GM23338 (cell line): ENCODE measurements around the gene ZNF444. TPM values are rescaled to one million over a fixed set of nuclear protein-coding genes. Genes with fewer than 3 reads are reported as not detected.

Source experiments
- ATAC-seq: fragments of 200-7000 bp; cut with Tn5 transposase; 3 replicates; pipeline ENCODE4 v1.9.1; 2020
- DNase-seq: peaks from one replicate; pipeline ENCODE4 v3.0.0-alpha.2; 2015; ENCODE audit warnings: low spot score
- H2AFZ ChIP-seq: fragments of 200-600 bp; sonication (generic); 2 replicates; pipeline ENCODE4 v1.8.0; 2016; ENCODE audit warnings: antibody characterized with exemption, mild to moderate bottlenecking, moderate library complexity
- H3F3A ChIP-seq: fragments of 200-600 bp; sonication (generic); replicated peaks from 2 replicates; pipeline ENCODE4 v1.8.0; 2017; ENCODE audit warnings: antibody characterized with exemption, mixed run types, low read depth
- H3K27ac ChIP-seq: fragments of 200-600 bp; sonication (generic); 2 replicates; pipeline ENCODE4 v1.6.1; 2016; ENCODE audit warnings: low read depth
- H3K27me3 ChIP-seq: fragments of 200-600 bp; sonication (generic); 2 replicates; pipeline ENCODE4 v1.8.0; 2016; ENCODE audit warnings: mild to moderate bottlenecking, mixed run types, moderate library complexity; ENCODE audit not compliant: insufficient read depth
- H3K36me3 ChIP-seq: fragments of 200-600 bp; sonication (generic); 2 replicates; pipeline ENCODE4 v1.8.0; 2016; ENCODE audit warnings: mild to moderate bottlenecking; ENCODE audit not compliant: insufficient read depth
- H3K4me1 ChIP-seq: fragments of 200-600 bp; sonication (generic); 2 replicates; pipeline ENCODE4 v1.8.0; 2016; ENCODE audit warnings: mild to moderate bottlenecking, moderate library complexity; ENCODE audit not compliant: insufficient read depth
- H3K4me2 ChIP-seq: fragments of 200-600 bp; sonication (generic); 2 replicates; pipeline ENCODE4 v1.7.1; 2017; ENCODE audit warnings: mixed run types
- H3K4me3 ChIP-seq: fragments of 200-600 bp; sonication (generic); 2 replicates; pipeline ENCODE4 v1.6.1; 2016; ENCODE audit warnings: mixed run types
- H3K79me2 ChIP-seq: fragments of 200-600 bp; sonication (generic); replicated peaks from 2 replicates; pipeline ENCODE4 v1.8.0; 2017; ENCODE audit warnings: mild to moderate bottlenecking; ENCODE audit not compliant: insufficient read depth
- H3K9me2 ChIP-seq: fragments of 200-600 bp; sonication (generic); 2 replicates; pipeline ENCODE4 v1.8.0; 2017; ENCODE audit not compliant: insufficient read depth
- H4K20me1 ChIP-seq: fragments of 200-600 bp; sonication (generic); replicated peaks from 2 replicates; pipeline ENCODE4 v1.8.0; 2017; ENCODE audit warnings: mild to moderate bottlenecking; ENCODE audit not compliant: insufficient read depth
- H3K27ac Mint-ChIP-seq: 2 replicates; pipeline ENCODE4 v1.8.0; 2020; ENCODE audit warnings: inconsistent platforms, mild to moderate bottlenecking, moderate library complexity, mixed read lengths
- H3K27me3 Mint-ChIP-seq: 3 replicates; pipeline ENCODE4 v1.8.0; 2022; ENCODE audit warnings: low read depth, mild to moderate bottlenecking, moderate library complexity, mixed read lengths, inconsistent platforms; ENCODE audit not compliant: insufficient read depth, poor library complexity
- H3K36me3 Mint-ChIP-seq: 3 replicates; pipeline ENCODE4 v1.8.0; 2021; ENCODE audit warnings: low read depth, mild to moderate bottlenecking, inconsistent platforms, moderate library complexity, mixed read lengths
- H3K4me1 Mint-ChIP-seq: 3 replicates; pipeline ENCODE4 v1.8.0; 2020; ENCODE audit warnings: mild to moderate bottlenecking, inconsistent platforms, mixed read lengths
- H3K4me3 Mint-ChIP-seq: 3 replicates; pipeline ENCODE4 v1.8.0; 2021; ENCODE audit warnings: moderate library complexity, mild to moderate bottlenecking, inconsistent platforms, mixed read lengths
- H3K9me3 Mint-ChIP-seq: 3 replicates; pipeline ENCODE4 v1.8.0; 2020; ENCODE audit warnings: moderate library complexity, mild to moderate bottlenecking, inconsistent platforms, mixed read lengths
- CREB1 ChIP-seq: fragments of 250-450 bp; sonication (Bioruptor Pico); IDR thresholded peaks from 2 replicates; pipeline ENCODE4 v1.5.0; 2020; ENCODE audit warnings: low read depth, mild to moderate bottlenecking, moderate library complexity
- EZH2 ChIP-seq: fragments of 200-600 bp; sonication (generic); IDR thresholded peaks from one replicate; pipeline ENCODE4 v1.8.0; 2017; ENCODE audit warnings: antibody characterized with exemption, mild to moderate bottlenecking, low read depth; ENCODE audit not compliant: unreplicated experiment
- EZH2phosphoT487 ChIP-seq: fragments of 200-600 bp; sonication (generic); IDR thresholded peaks from one replicate; pipeline ENCODE4 v1.8.1; 2018; ENCODE audit warnings: antibody characterized with exemption; ENCODE audit not compliant: unreplicated experiment
- JUNB ChIP-seq: IDR thresholded peaks from one replicate; pipeline ENCODE4 v1.6.1; 2016; ENCODE audit warnings: antibody characterized with exemption; ENCODE audit not compliant: unreplicated experiment
- NANOG ChIP-seq: IDR thresholded peaks from 2 replicates; pipeline ENCODE4 v1.6.1; 2016; ENCODE audit warnings: antibody characterized with exemption, borderline replicate concordance
- POLR2AphosphoS5 ChIP-seq: IDR thresholded peaks from 2 replicates; pipeline ENCODE4 v1.6.1; 2016; ENCODE audit warnings: antibody characterized with exemption, low read depth
- STAT1 ChIP-seq: IDR thresholded peaks from one replicate; pipeline ENCODE4 v1.6.1; 2016; ENCODE audit warnings: antibody characterized with exemption; ENCODE audit not compliant: unreplicated experiment
- ZNF114 ChIP-seq: fragments of 250-450 bp; sonication (Bioruptor Pico); IDR thresholded peaks from 2 replicates; pipeline ENCODE4 v1.5.0; 2020; ENCODE audit warnings: mild to moderate bottlenecking, moderate library complexity
- ZNF331 ChIP-seq: fragments of 250-450 bp; sonication (Bioruptor Pico); IDR thresholded peaks from 2 replicates; pipeline ENCODE4 v1.5.0; 2020; ENCODE audit warnings: low read depth, mild to moderate bottlenecking, moderate library complexity
- polyA plus RNA-seq: library from polyadenylated mRNA; unstranded; fragments of >200 nt; fragmentation: Nextera tagmentation; extraction: Ambion mirVana; gene quantifications from 2 replicates; pipeline ENCODE4 v1.2.1, GENCODE V29; 2016
- total RNA-seq: library from RNA; depleted of rRNA; stranded (reverse); fragments of >200 nt; shearing (Covaris generic); gene quantifications from 2 replicates; pipeline ENCODE4 v1.2.3, GENCODE V29; 2014
- TF ChIP-seq, protein P1 (sequence below): IDR thresholded peaks from 2 replicates; pipeline ENCODE4 v1.6.1; 2016; ENCODE audit warnings: antibody characterized with exemption
- TF ChIP-seq, protein P2 (sequence below), 2 experiments: fragments of 200-600 bp in 1 of 2; sonication (generic) in 1 of 2; conservative IDR thresholded peaks; 2 replicates each; pipeline versions ENCODE4 v1.5.1 to v1.6.1; 2016 to 2017; ENCODE audit warnings: antibody characterized with exemption in 2 of 2, low read depth in 2 of 2, mild to moderate bottlenecking in 2 of 2, moderate library complexity in 1 of 2
- TF ChIP-seq, protein P3 (sequence below): IDR thresholded peaks from one replicate; pipeline ENCODE4 v1.6.1; 2018; ENCODE audit warnings: antibody characterized with exemption; ENCODE audit not compliant: unreplicated experiment
- TF ChIP-seq, protein P4 (sequence below): fragments of 250-450 bp; sonication (Bioruptor Pico); IDR thresholded peaks from 2 replicates; pipeline ENCODE4 v1.5.0; 2020; ENCODE audit warnings: mild to moderate bottlenecking, moderate library complexity

Gene ZNF444
- total and polyA plus RNA-seq, 2 experiments from 2014 or later, result 25.1 to 58.5 TPM

DNA sequence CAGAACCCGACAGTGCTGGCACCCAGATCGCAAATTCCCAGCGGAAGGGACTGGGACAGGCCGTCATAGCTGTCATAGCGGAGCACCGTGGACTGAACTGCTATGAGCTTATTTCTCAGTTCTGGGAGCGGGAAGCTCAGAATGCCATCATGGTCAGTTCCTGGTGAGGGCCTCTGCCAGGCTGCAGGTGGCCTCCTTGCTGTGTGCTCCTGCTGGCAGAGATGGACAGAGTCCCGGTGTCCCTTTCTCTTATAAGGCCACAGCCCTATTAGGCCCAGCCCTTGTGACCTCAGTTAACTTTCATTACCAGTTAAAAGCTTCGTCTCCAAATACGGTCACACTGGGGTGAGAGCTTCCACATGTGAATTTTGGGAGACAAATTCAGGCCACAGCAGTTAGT lies 4.6 kb downstream of the ZNF444 start:
- Histone ChIP-seq H3K36me3 (no peaks in the 10 kb centered on the region; the same call in 1 of the 2 replicates), H3K4me3 (no peak overlapping the region), H3K79me2 (peaks cover 51% of the 10 kb centered on the region), H2AFZ (no peak overlapping the region), H3K27me3 (no peaks in the 10 kb centered on the region), H4K20me1 (peaks cover 7% of the 10 kb centered on the region; the same call in 1 of the 2 replicates), H3K9me2 (no peaks in the 10 kb centered on the region), H3K4me1 (peaks cover 7% of the 10 kb centered on the region), H3K4me2 (no peak overlapping the region), H3F3A (0 out of 2 replicates have a peak, but pooled peaks cover 3% of the 10 kb centered on the region), H3K27ac (no peak overlapping the region)
- Mint-ChIP-seq H3K36me3 (peaks cover 33% of the 10 kb centered on the region), H3K4me1 (peaks cover 17% of the 10 kb centered on the region), H3K9me3 (peaks cover 5% of the 10 kb centered on the region; the same call in 2 of the 3 replicates), H3K4me3 (no peak overlapping the region), H3K27ac (no peak overlapping the region), H3K27me3 (peaks cover 9% of the 10 kb centered on the region)
- ATAC-seq (no peak), DNase-seq (no peak)
- TF ChIP-seq STAT1 (no peak), ZNF331 (CRISPR knock-in tag) (no peak), ZNF114 (no peak), CREB1 (CRISPR knock-in tag) (no peak), EZH2phosphoT487 (no peak), POLR2AphosphoS5 (no peak), JUNB (no peak), EZH2 (no peak), NANOG (no peak)
- TF ChIP-seq, protein P1, sequence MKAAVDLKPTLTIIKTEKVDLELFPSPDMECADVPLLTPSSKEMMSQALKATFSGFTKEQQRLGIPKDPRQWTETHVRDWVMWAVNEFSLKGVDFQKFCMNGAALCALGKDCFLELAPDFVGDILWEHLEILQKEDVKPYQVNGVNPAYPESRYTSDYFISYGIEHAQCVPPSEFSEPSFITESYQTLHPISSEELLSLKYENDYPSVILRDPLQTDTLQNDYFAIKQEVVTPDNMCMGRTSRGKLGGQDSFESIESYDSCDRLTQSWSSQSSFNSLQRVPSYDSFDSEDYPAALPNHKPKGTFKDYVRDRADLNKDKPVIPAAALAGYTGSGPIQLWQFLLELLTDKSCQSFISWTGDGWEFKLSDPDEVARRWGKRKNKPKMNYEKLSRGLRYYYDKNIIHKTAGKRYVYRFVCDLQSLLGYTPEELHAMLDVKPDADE, result no peak
- TF ChIP-seq, protein P2, sequence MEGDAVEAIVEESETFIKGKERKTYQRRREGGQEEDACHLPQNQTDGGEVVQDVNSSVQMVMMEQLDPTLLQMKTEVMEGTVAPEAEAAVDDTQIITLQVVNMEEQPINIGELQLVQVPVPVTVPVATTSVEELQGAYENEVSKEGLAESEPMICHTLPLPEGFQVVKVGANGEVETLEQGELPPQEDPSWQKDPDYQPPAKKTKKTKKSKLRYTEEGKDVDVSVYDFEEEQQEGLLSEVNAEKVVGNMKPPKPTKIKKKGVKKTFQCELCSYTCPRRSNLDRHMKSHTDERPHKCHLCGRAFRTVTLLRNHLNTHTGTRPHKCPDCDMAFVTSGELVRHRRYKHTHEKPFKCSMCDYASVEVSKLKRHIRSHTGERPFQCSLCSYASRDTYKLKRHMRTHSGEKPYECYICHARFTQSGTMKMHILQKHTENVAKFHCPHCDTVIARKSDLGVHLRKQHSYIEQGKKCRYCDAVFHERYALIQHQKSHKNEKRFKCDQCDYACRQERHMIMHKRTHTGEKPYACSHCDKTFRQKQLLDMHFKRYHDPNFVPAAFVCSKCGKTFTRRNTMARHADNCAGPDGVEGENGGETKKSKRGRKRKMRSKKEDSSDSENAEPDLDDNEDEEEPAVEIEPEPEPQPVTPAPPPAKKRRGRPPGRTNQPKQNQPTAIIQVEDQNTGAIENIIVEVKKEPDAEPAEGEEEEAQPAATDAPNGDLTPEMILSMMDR (conservative IDR thresholded peaks at IDR 0.05; ENCODE audit: low read depth in 2 of 2), result no peak
- TF ChIP-seq, protein P3, sequence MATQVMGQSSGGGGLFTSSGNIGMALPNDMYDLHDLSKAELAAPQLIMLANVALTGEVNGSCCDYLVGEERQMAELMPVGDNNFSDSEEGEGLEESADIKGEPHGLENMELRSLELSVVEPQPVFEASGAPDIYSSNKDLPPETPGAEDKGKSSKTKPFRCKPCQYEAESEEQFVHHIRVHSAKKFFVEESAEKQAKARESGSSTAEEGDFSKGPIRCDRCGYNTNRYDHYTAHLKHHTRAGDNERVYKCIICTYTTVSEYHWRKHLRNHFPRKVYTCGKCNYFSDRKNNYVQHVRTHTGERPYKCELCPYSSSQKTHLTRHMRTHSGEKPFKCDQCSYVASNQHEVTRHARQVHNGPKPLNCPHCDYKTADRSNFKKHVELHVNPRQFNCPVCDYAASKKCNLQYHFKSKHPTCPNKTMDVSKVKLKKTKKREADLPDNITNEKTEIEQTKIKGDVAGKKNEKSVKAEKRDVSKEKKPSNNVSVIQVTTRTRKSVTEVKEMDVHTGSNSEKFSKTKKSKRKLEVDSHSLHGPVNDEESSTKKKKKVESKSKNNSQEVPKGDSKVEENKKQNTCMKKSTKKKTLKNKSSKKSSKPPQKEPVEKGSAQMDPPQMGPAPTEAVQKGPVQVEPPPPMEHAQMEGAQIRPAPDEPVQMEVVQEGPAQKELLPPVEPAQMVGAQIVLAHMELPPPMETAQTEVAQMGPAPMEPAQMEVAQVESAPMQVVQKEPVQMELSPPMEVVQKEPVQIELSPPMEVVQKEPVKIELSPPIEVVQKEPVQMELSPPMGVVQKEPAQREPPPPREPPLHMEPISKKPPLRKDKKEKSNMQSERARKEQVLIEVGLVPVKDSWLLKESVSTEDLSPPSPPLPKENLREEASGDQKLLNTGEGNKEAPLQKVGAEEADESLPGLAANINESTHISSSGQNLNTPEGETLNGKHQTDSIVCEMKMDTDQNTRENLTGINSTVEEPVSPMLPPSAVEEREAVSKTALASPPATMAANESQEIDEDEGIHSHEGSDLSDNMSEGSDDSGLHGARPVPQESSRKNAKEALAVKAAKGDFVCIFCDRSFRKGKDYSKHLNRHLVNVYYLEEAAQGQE, result no peak
- TF ChIP-seq, protein P4, sequence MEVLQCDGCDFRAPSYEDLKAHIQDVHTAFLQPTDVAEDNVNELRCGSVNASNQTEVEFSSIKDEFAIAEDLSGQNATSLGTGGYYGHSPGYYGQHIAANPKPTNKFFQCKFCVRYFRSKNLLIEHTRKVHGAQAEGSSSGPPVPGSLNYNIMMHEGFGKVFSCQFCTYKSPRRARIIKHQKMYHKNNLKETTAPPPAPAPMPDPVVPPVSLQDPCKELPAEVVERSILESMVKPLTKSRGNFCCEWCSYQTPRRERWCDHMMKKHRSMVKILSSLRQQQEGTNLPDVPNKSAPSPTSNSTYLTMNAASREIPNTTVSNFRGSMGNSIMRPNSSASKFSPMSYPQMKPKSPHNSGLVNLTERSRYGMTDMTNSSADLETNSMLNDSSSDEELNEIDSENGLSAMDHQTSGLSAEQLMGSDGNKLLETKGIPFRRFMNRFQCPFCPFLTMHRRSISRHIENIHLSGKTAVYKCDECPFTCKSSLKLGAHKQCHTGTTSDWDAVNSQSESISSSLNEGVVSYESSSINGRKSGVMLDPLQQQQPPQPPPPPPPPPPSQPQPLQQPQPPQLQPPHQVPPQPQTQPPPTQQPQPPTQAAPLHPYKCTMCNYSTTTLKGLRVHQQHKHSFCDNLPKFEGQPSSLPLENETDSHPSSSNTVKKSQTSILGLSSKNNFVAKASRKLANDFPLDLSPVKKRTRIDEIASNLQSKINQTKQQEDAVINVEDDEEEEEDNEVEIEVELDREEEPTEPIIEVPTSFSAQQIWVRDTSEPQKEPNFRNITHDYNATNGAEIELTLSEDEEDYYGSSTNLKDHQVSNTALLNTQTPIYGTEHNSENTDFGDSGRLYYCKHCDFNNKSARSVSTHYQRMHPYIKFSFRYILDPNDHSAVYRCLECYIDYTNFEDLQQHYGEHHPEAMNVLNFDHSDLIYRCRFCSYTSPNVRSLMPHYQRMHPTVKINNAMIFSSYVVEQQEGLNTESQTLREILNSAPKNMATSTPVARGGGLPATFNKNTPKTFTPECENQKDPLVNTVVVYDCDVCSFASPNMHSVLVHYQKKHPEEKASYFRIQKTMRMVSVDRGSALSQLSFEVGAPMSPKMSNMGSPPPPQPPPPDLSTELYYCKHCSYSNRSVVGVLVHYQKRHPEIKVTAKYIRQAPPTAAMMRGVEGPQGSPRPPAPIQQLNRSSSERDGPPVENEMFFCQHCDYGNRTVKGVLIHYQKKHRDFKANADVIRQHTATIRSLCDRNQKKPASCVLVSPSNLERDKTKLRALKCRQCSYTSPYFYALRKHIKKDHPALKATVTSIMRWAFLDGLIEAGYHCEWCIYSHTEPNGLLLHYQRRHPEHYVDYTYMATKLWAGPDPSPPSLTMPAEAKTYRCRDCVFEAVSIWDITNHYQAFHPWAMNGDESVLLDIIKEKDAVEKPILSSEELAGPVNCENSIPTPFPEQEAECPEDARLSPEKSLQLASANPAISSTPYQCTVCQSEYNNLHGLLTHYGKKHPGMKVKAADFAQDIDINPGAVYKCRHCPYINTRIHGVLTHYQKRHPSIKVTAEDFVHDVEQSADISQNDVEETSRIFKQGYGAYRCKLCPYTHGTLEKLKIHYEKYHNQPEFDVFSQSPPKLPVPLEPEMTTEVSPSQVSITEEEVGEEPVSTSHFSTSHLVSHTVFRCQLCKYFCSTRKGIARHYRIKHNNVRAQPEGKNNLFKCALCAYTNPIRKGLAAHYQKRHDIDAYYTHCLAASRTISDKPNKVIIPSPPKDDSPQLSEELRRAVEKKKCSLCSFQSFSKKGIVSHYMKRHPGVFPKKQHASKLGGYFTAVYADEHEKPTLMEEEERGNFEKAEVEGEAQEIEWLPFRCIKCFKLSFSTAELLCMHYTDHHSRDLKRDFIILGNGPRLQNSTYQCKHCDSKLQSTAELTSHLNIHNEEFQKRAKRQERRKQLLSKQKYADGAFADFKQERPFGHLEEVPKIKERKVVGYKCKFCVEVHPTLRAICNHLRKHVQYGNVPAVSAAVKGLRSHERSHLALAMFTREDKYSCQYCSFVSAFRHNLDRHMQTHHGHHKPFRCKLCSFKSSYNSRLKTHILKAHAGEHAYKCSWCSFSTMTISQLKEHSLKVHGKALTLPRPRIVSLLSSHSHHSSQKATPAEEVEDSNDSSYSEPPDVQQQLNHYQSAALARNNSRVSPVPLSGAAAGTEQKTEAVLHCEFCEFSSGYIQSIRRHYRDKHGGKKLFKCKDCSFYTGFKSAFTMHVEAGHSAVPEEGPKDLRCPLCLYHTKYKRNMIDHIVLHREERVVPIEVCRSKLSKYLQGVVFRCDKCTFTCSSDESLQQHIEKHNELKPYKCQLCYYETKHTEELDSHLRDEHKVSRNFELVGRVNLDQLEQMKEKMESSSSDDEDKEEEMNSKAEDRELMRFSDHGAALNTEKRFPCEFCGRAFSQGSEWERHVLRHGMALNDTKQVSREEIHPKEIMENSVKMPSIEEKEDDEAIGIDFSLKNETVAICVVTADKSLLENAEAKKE, result no peak
